ENCODE results near the gene FAM168B. TPM values are rescaled to one million over a fixed set of nuclear protein-coding genes. Genes with fewer than 3 reads are reported as not detected.

FAM168B gene
- total RNA-seq, 1 donor from 2014 or later, result 104 TPM

GRCh38 chr2:131112529-131112928 is 19.3 kb upstream of the FAM168B start:
- H3K9me3 Mint-ChIP-seq, result no peaks in the 10 kb centered on the region
- no peak for DNase-seq (ENCODE audit: extremely low spot score, unreplicated experiment)
- TF ChIP-seq CTCF (conservative IDR thresholded peaks at IDR 0.05), result no peak
- no peak overlapping the region for H3K4me3 Mint-ChIP-seq
- no peak overlapping the region for H3K27ac Mint-ChIP-seq
- H3K27me3 Mint-ChIP-seq, result no peaks in the 10 kb centered on the region
- peaks cover 23% of the 10 kb centered on the region for H3K36me3 Mint-ChIP-seq
- peaks cover 39% of the 10 kb centered on the region for H3K4me1 Mint-ChIP-seq (ENCODE audit: unreplicated experiment)

GRCh38 chr2:131105950-131106801 is 12.9 kb upstream of the FAM168B start:
- no peaks in the 10 kb centered on the region for H3K9me3 Mint-ChIP-seq
- H3K27me3 Mint-ChIP-seq, result no peaks in the 10 kb centered on the region
- H3K27ac Mint-ChIP-seq, result peak overlapping the region; percentile 96
- H3K36me3 Mint-ChIP-seq, result peaks cover 8% of the 10 kb centered on the region
- TF ChIP-seq CTCF (conservative IDR thresholded peaks at IDR 0.05), result no peak
- peak overlapping the region; percentile 97 for H3K4me3 Mint-ChIP-seq
- H3K4me1 Mint-ChIP-seq (ENCODE audit: unreplicated experiment), result peaks cover 32% of the 10 kb centered on the region
- DNase-seq (ENCODE audit: extremely low spot score, unreplicated experiment), result no peak

GRCh38 chr2:131105156-131105949 is 12.1 kb upstream of the FAM168B start, which contains the start of gene PLEKHB2:
Gene PLEKHB2 (plus strand): TSS chr2:131105336. CDS start chr2:131120942, 15,606 bp downstream.
- DNase-seq (ENCODE audit: extremely low spot score, unreplicated experiment), result peak; percentile 95
- H3K9me3 Mint-ChIP-seq, result no peaks in the 10 kb centered on the region
- peak; percentile 60 for TF ChIP-seq CTCF (conservative IDR thresholded peaks at IDR 0.05)
- H3K27me3 Mint-ChIP-seq, result no peaks in the 10 kb centered on the region
- peak within 1 kb of the TSS; percentile 96 for H3K27ac Mint-ChIP-seq
- H3K36me3 Mint-ChIP-seq, result peaks cover 3% of the 10 kb centered on the region
- H3K4me1 Mint-ChIP-seq (ENCODE audit: unreplicated experiment), result peaks cover 28% of the 10 kb centered on the region
- peak within 1 kb of the TSS; percentile 97 for H3K4me3 Mint-ChIP-seq

- DNase-seq (ENCODE audit: extremely low spot score, unreplicated experiment), result no peak
- H3K36me3 Mint-ChIP-seq, result no peaks in the 10 kb centered on the region
- H3K27me3 Mint-ChIP-seq, result no peaks in the 10 kb centered on the region
- TF ChIP-seq CTCF (conservative IDR thresholded peaks at IDR 0.05), result no peak
- H3K9me3 Mint-ChIP-seq, result no peaks in the 10 kb centered on the region
- H3K4me1 Mint-ChIP-seq (ENCODE audit: unreplicated experiment), result peaks cover 24% of the 10 kb centered on the region
- peak overlapping the region; percentile 97 for H3K4me3 Mint-ChIP-seq
- peak overlapping the region; percentile 96 for H3K27ac Mint-ChIP-seq
Observed at GRCh38 chr2:131104487-131105155, 11.4 kb upstream of the FAM168B start.

GRCh38 chr2:131103165-131103564 is 9.9 kb upstream of the FAM168B start:
- TF ChIP-seq CTCF (conservative IDR thresholded peaks at IDR 0.05), result no peak
- no peaks in the 10 kb centered on the region for H3K36me3 Mint-ChIP-seq
- no peaks in the 10 kb centered on the region for H3K9me3 Mint-ChIP-seq
- H3K4me1 Mint-ChIP-seq (ENCODE audit: unreplicated experiment), result peaks cover 21% of the 10 kb centered on the region
- H3K27ac Mint-ChIP-seq, result no peak overlapping the region
- DNase-seq (ENCODE audit: extremely low spot score, unreplicated experiment), result no peak
- H3K4me3 Mint-ChIP-seq, result peak overlapping the region; percentile 10
- H3K27me3 Mint-ChIP-seq, result no peaks in the 10 kb centered on the region

All from type B pancreatic cell (in vitro differentiated cells).